ENCODE data around the gene PRICKLE1.

PRICKLE1 gene

GRCh38 chr12:42603246-42603990, 13.9 kb upstream of the PRICKLE1 start:
- POLR2A ChIA-PET (ENCODE audit: low non-redundant PET) = no interaction called here
- H3K27ac ChIP-seq = no peak overlapping the region
- CTCF ChIA-PET = interaction anchor here (0.6 kb wide), 1 partner anchor 482 kb away, joined by 3 read pairs; no protein-coding TSS in a partner anchor
- no peak for TF ChIP-seq CTCF (conservative IDR thresholded peaks at IDR 0.05; ENCODE audit: low read depth)
- no peak for DNase-seq (ENCODE audit: low spot score)

- no peak overlapping the region for H3K27ac ChIP-seq
- POLR2A ChIA-PET (ENCODE audit: low non-redundant PET) = no interaction called here
- TF ChIP-seq CTCF (conservative IDR thresholded peaks at IDR 0.05; ENCODE audit: low read depth) = no peak
- no peak for DNase-seq (ENCODE audit: low spot score)
- CTCF ChIA-PET = no interaction called here
Observed at GRCh38 chr12:42593874-42594273, 4.3 kb upstream of the PRICKLE1 start.

GRCh38 chr12:42590330-42590934, 886 bp upstream of the PRICKLE1 start:
- ChIA-PET POLR2A (ENCODE audit: low non-redundant PET) (no interaction called here), CTCF (interaction anchor here (0.6 kb wide), 1 partner anchor 1191 kb away, joined by 3 read pairs; no protein-coding TSS in a partner anchor)
- no peak for DNase-seq (ENCODE audit: low spot score)
- TF ChIP-seq CTCF (conservative IDR thresholded peaks at IDR 0.05; ENCODE audit: low read depth) = no peak
- H3K27ac ChIP-seq = peak overlapping the region; percentile 74

GRCh38 chr12:42588524-42589464, 752 bp downstream of the PRICKLE1 start:
- ChIA-PET CTCF (interaction anchor here (0.5 to 2.1 kb wide), 7 partner anchors 11 to 747 kb away, joined by 3 to 18 read pairs (median 3); no protein-coding TSS in a partner anchor), POLR2A (ENCODE audit: low non-redundant PET) (no interaction called here)
- peak overlapping the region; percentile 74 for H3K27ac ChIP-seq
- peak; percentile 89 for TF ChIP-seq CTCF (conservative IDR thresholded peaks at IDR 0.05; ENCODE audit: low read depth)
- peak; percentile 43 for DNase-seq (ENCODE audit: low spot score)

- H3K27ac ChIP-seq = peak overlapping the region; percentile 74; the same call in 1 of the 2 replicates
- ChIA-PET POLR2A (ENCODE audit: low non-redundant PET) (no interaction called here), CTCF (interaction anchor here (0.5 to 2.1 kb wide), 6 partner anchors 105 to 748 kb away, joined by 3 to 18 read pairs (median 4); no protein-coding TSS in a partner anchor)
- TF ChIP-seq CTCF (conservative IDR thresholded peaks at IDR 0.05; ENCODE audit: low read depth) = no peak
- DNase-seq (ENCODE audit: low spot score) = no peak
Observed at GRCh38 chr12:42587601-42588523, 1.7 kb downstream of the PRICKLE1 start.

Data from RWPE1 (cell line).